HG02642 (cell line): Measurements from ENCODE around the gene MRM2.

ENCODE experiments used
- ATAC-seq: cut with Tn5 transposase; IDR thresholded peaks from one replicate; pipeline ENCODE4 v1.9.1; 2021; ENCODE audit warnings: mild to moderate bottlenecking; ENCODE audit not compliant: unreplicated experiment, poor library complexity

Gene MRM2

DNA sequence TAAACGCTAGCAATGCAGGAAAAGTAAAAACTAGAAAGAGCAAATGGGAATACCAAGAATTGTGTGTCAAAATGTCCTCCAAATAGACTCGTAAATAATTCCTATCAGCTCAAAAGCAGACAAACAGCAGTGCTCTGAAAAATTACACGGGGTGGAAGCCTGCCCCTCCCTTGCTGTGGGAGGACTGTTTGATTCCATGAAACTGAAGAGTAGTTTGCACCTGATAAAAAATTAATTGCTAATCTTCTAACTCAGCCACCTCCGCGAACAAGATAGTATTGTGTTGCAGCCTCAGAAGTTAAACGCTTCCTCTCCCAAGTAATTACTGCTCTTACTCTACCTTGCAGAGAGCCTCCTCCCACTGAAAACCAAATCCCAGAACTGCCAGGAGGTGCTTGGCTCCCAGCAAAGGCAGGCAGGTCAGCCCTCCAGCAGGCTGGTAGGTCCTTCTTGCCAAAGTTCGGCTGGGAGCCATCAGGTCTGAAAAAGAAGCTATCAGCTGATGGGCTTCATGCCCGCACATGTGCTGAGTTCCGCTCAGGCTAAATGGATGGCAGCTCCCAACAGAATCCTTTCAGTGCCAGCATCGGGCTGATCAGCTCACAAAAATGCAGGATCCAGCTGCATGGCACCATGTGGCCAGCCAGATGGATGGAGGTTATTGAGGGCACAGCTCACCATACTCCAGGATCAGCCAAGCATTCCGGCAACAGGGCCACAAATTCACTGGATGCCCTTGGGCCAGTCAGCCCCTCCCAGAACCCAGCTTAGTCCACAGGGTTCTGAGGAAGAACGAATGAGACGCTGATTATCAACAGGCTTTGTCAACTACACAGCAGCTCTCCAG is 46.4 kb downstream of the MRM2 start:
- ATAC-seq: no peak

DNA sequence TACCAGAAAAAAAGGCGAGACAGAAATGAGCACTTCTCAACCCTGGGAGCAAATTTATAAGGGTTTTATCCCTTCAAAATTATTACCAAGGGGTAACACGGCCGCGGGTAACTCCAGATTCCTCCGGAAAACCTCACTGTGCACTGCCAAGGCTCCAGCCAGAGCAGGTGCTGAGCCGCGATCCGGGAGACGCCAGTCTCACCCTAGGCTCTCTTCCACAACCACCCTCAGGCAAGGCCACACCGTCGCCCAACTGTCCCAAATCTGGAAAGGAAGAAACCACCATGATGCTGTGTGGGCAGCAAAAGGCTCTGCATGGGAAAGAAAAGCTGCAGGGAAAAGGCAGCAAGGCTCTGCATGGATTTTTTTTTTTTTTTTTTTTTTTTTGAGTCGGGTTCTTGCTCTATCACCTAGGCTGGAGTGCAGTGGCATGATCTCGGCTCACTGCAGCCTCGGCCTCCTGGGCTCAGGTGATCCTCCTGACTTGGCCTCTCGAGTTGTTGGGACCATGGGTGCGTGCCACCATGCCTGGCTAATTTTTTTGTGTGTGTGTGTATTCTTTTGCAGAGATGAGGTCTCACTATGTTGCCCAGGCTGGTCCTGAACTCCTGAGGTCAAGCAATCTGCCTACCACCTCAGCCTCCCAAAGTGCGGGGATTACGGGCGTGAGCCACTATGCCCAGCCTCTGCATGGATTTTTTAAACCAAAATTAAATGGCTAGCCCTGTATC is 48.3 kb downstream of the MRM2 start:
- no peak for ATAC-seq

DNA sequence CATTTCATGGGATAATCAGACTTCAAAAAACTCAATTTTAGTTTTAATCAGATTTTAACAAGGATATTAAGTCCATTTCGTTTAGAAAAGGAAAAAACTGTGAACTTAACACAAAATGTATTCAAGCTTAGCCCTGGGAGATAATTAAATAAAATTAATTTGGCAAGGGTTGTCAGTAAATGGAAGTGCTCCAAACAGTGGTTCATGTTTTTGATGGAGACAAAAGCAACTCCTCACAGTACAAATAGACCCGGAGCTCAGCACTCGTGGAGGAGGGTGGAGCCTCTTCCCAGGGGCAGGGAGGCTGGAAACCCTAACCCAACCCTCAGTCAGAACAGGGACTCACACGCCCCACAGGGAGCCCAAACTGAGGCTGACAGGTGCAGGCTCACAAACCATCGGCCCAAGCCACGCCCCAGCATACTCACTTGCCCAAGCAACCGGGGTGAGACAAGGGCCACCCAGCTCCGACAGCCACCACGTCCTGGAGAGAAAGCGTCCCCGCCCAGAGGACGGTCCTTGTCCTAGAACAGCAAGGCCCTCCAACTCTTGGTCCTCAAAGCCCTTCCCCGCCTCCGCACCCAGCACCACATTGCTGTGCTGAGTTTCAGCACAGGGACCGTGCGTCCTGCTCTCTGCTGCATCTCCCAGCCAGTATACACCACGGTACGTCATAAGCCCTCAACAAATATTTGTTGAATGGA is 49.0 kb downstream of the MRM2 start:
- ATAC-seq: no peak

DNA sequence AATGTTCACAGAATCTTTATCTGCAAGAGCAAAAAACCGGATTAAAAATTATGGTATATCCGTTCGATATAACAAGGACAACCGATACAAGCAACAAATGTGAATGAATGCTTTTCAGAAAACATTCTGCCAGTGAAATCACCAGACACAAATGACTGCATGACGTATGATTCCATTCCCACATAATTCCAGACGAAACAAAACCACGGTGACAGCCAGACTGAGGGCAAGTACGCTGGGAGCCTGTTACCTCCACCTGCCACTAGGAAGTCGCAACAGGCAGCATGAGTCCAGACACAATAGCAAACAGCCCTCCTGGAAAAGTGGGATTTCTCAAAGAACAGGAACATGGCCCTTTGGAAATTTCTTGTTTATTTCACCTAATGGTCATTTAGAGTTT is 51.0 kb downstream of the MRM2 start:
- no peak for ATAC-seq

DNA sequence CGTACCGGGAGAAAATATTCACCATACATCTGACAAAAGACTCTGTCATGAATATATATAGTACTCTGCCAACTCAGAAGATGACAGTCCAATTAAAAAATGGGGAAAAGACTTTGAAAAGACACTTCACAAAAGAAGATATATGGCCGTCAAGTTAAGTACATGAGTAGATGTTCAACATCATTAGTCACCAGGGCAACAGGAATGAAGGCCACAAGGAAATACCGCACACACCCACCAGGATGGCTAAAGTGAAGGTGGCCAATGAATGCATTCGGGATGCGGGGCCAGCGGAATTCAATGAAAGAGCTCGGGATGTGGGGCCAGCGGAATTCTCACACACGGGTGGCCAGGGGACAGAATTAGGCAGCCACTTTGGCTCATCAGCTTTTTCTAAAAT is 51.5 kb downstream of the MRM2 start:
- no peak for ATAC-seq

DNA sequence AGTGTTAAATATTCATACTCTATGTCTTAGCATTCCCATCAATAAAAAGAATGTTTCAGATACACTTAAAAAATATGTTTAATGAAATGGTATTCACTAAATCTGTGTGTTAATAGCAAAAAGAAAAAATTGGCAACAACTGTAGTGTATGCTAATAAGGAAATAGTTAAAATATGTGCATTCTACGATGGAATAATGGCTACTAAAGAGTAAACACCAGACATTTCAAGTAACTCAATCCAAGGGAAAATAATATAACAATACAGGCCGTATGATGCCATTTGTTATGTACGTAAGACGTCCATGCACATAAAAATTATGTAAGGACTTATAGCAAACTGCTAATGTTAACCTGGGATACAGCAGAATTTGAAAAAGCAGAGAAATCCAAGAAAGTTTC is 55.8 kb downstream of the MRM2 start:
- no peak for ATAC-seq

DNA sequence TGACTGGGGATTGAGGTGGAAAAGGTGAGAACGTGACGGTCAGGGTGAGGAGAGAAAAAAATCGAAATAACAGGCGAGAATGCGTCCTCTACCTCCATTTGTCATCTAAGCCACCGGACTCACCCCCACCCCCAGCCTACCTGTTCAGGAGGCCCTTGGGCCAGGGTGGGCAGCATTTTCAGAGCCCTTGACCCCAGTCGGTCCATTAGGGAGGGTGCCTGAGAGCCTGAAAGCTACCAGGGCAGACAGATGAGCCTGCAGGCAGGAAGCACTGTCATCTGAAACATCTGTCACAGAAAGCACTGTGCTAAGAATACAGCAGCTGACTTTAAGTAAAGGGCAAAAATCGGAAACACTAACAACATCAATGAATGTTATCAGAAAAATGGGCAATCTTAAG is 56.3 kb downstream of the MRM2 start:
- no peak for ATAC-seq
